ENCODE data around the gene ADAMTS9. TPM values are rescaled to one million over a fixed set of nuclear protein-coding genes. Genes with fewer than 3 reads are reported as not detected.

Gene ADAMTS9
- polyA plus RNA-seq, 2 of the 4 experiments (the other 2 are of a cell fraction): 0.34 to 1.1 TPM

GRCh38 chr3:64595253-64595694 is 92.5 kb downstream of the ADAMTS9 start:
- Histone ChIP-seq H3K4me1 (no peaks in the 10 kb centered on the region), H3K9me3 (no peaks in the 10 kb centered on the region), H3K4me2 (no peak overlapping the region), H3K27ac (no peak overlapping the region), H3K4me3 (no peak overlapping the region)
- CTCF ChIA-PET: no interaction called here
- POLR2A ChIA-PET: no interaction called here
- FAIRE-seq (no peak), ATAC-seq (no peak), DNase-seq (ENCODE audit: low read depth in 1 of 2, low spot score in 1 of 2) (no peak)
- WGBS (ENCODE audit: missing lambda C conversion rate): 28% methylated on average over 5 of the region's 5 CpGs
- TF ChIP-seq FOSB (CRISPR knock-in tag; IDR thresholded peaks at IDR 0.05) (no peak), SMC3 (IDR thresholded peaks at IDR 0.05) (no peak), MAZ (IDR thresholded peaks at IDR 0.05; ENCODE audit: borderline replicate concordance, low read depth, low read length) (no peak), EP300 (IDR thresholded peaks at IDR 0.05) (no peak), ZNF302 (CRISPR knock-in tag; IDR thresholded peaks at IDR 0.05) (no peak), HOXA7 (CRISPR knock-in tag; IDR thresholded peaks at IDR 0.05) (no peak), CHD2 (IDR thresholded peaks at IDR 0.05; ENCODE audit: low read length, partially characterized antibody) (no peak), RFX5 (IDR thresholded peaks at IDR 0.05) (no peak), EHMT2 (IDR thresholded peaks at IDR 0.05; ENCODE audit: low read depth) (no peak), NPAS2 (CRISPR knock-in tag; IDR thresholded peaks at IDR 0.05; ENCODE audit: borderline replicate concordance) (no peak), RAD21 (conservative IDR thresholded peaks at IDR 0.05 in 1 of 2, IDR thresholded peaks at IDR 0.05 in 1 of 2) (no peak), MYC (IDR thresholded peaks at IDR 0.05; ENCODE audit: borderline replicate concordance, low read length) (no peak), BHLHE40 (IDR thresholded peaks at IDR 0.05; ENCODE audit: low read depth, low read length) (no peak), PHF8 (IDR thresholded peaks at IDR 0.05; ENCODE audit: borderline replicate concordance, low read depth) (no peak)
- TF ChIP-seq, protein P1, sequence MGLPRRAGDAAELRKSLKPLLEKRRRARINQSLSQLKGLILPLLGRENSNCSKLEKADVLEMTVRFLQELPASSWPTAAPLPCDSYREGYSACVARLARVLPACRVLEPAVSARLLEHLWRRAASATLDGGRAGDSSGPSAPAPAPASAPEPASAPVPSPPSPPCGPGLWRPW (IDR thresholded peaks at IDR 0.05): no peak

GRCh38 chr3:64594134-64594533 is 93.7 kb downstream of the ADAMTS9 start:
- POLR2A ChIA-PET: no interaction called here
- TF ChIP-seq, protein P2, sequence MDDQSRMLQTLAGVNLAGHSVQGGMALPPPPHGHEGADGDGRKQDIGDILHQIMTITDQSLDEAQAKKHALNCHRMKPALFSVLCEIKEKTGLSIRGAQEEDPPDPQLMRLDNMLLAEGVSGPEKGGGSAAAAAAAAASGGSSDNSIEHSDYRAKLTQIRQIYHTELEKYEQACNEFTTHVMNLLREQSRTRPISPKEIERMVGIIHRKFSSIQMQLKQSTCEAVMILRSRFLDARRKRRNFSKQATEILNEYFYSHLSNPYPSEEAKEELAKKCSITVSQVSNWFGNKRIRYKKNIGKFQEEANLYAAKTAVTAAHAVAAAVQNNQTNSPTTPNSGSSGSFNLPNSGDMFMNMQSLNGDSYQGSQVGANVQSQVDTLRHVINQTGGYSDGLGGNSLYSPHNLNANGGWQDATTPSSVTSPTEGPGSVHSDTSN (IDR thresholded peaks at IDR 0.05): no peak
- TF ChIP-seq, protein P3, sequence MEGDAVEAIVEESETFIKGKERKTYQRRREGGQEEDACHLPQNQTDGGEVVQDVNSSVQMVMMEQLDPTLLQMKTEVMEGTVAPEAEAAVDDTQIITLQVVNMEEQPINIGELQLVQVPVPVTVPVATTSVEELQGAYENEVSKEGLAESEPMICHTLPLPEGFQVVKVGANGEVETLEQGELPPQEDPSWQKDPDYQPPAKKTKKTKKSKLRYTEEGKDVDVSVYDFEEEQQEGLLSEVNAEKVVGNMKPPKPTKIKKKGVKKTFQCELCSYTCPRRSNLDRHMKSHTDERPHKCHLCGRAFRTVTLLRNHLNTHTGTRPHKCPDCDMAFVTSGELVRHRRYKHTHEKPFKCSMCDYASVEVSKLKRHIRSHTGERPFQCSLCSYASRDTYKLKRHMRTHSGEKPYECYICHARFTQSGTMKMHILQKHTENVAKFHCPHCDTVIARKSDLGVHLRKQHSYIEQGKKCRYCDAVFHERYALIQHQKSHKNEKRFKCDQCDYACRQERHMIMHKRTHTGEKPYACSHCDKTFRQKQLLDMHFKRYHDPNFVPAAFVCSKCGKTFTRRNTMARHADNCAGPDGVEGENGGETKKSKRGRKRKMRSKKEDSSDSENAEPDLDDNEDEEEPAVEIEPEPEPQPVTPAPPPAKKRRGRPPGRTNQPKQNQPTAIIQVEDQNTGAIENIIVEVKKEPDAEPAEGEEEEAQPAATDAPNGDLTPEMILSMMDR (IDR thresholded peaks at IDR 0.05): no peak
- TF ChIP-seq RAD21 (conservative IDR thresholded peaks at IDR 0.05 in 1 of 2, IDR thresholded peaks at IDR 0.05 in 1 of 2): no peak
- TF ChIP-seq RFX5 (IDR thresholded peaks at IDR 0.05): no peak
- TF ChIP-seq TP53 (CRISPR knock-in tag; IDR thresholded peaks at IDR 0.05): no peak
- TF ChIP-seq HMGXB4 (CRISPR knock-in tag; IDR thresholded peaks at IDR 0.05; ENCODE audit: borderline replicate concordance): no peak
- TF ChIP-seq E2F6 (IDR thresholded peaks at IDR 0.05; ENCODE audit: borderline replicate concordance, low read depth): no peak
- no peak for TF ChIP-seq CBX2 (IDR thresholded peaks at IDR 0.05; ENCODE audit: borderline replicate concordance, low read depth)
- TF ChIP-seq HDAC2 (IDR thresholded peaks at IDR 0.05): no peak
- TF ChIP-seq, protein P1 (IDR thresholded peaks at IDR 0.05): no peak
- Histone ChIP-seq H3K4me1 (no peaks in the 10 kb centered on the region), H3K9me3 (no peaks in the 10 kb centered on the region), H3K4me3 (no peak overlapping the region), H3K27ac (no peak overlapping the region), H3K4me2 (no peak overlapping the region)
- no peak for DNase-seq (ENCODE audit: low read depth in 1 of 2, low spot score in 1 of 2)
- ATAC-seq: no peak
- WGBS (ENCODE audit: missing lambda C conversion rate): 60% methylated on average over 9 of the region's 9 CpGs
- CTCF ChIA-PET: no interaction called here
- no peak for FAIRE-seq
